ENCODE results near the gene DDIT4. TPM values are rescaled to one million over a fixed set of nuclear protein-coding genes. Genes with fewer than 3 reads are reported as not detected.

DDIT4 gene
- total and polyA plus RNA-seq, 9 of the 15 experiments (the other 6 are each of a cell fraction or from before 2014, with no cell fraction given) = 8.2 to 675 (median 159) TPM

- TF ChIP-seq TCF7 (IDR thresholded peaks at IDR 0.05; ENCODE audit: borderline replicate concordance) = no peak
- no peak for TF ChIP-seq FOXM1 (IDR thresholded peaks at IDR 0.05; ENCODE audit: low read depth)
- TF ChIP-seq FOXM1 (CRISPR knock-in tag; IDR thresholded peaks at IDR 0.05; ENCODE audit: low read depth) = no peak
- no peak for TF ChIP-seq ZZZ3 (IDR thresholded peaks at IDR 0.05)
- no peak for TF ChIP-seq ZNF143 (CRISPR knock-in tag; IDR thresholded peaks at IDR 0.05)
- peak; percentile 68; the same call in 1 of the 2 replicates for TF ChIP-seq THAP12 (CRISPR knock-in tag; IDR thresholded peaks at IDR 0.05)
- no peak for TF ChIP-seq ATF1 (CRISPR knock-in tag; IDR thresholded peaks at IDR 0.05)
- TF ChIP-seq ATF1 (tag; IDR thresholded peaks at IDR 0.05) = no peak
- peak; percentile 47; the same call in 1 of the 2 replicates for TF ChIP-seq DMBX1 (CRISPR knock-in tag; IDR thresholded peaks at IDR 0.05; ENCODE audit: borderline replicate concordance)
- peak; percentile 33; the same call in 1 of the 2 replicates for TF ChIP-seq JUND (IDR thresholded peaks at IDR 0.05; ENCODE audit: borderline replicate concordance, low read depth, low read length)
- no peak for TF ChIP-seq JUND (tag; IDR thresholded peaks at IDR 0.05; ENCODE audit: borderline replicate concordance, low read depth, low read length)
- TF ChIP-seq OTX1 (CRISPR knock-in tag; IDR thresholded peaks at IDR 0.05) = no peak
- no peak for TF ChIP-seq SRSF1 (IDR thresholded peaks at IDR 0.05; ENCODE audit: low read depth, low read length)
- no peak for TF ChIP-seq TSC22D4 (tag; IDR thresholded peaks at IDR 0.05)
- no peak for TF ChIP-seq CSDE1 (IDR thresholded peaks at IDR 0.05)
- TF ChIP-seq CUX1 (CRISPR knock-in tag; IDR thresholded peaks at IDR 0.05) = no peak
- TF ChIP-seq ILK (tag; IDR thresholded peaks at IDR 0.05; ENCODE audit: borderline replicate concordance, low read depth) = no peak
- no peak for TF ChIP-seq ZNF77 (CRISPR knock-in tag; IDR thresholded peaks at IDR 0.05)
- TF ChIP-seq, protein P1, sequence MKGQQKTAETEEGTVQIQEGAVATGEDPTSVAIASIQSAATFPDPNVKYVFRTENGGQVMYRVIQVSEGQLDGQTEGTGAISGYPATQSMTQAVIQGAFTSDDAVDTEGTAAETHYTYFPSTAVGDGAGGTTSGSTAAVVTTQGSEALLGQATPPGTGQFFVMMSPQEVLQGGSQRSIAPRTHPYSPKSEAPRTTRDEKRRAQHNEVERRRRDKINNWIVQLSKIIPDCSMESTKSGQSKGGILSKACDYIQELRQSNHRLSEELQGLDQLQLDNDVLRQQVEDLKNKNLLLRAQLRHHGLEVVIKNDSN (CRISPR knock-in tag; IDR thresholded peaks at IDR 0.05) = no peak; the same call in 1 of the 2 replicates
- TF ChIP-seq SMAD4 (CRISPR knock-in tag; conservative IDR thresholded peaks at IDR 0.05) = peak; percentile 43
- no peak for TF ChIP-seq NFYB (IDR thresholded peaks at IDR 0.05; ENCODE audit: extremely low read depth, insufficient read length)
- no peak for TF ChIP-seq ZNF253 (CRISPR knock-in tag; conservative IDR thresholded peaks at IDR 0.05)
These were observed 1.1 kb downstream of the DDIT4 start (continued) for GRCh38 chr10:72274730-72275350.
